HG03039 (cell line): ENCODE results near the gene CHST6.
"Not testable (repeated sequence)": the region's sequence is repeated elsewhere in the genome, so short reads cannot be mapped to it uniquely, and the experiment has no call there.

Experiments used
- ATAC-seq: cut with Tn5 transposase; IDR thresholded peaks from one replicate; pipeline ENCODE4 v1.9.1; 2021; ENCODE audit warnings: mild to moderate bottlenecking, moderate library complexity; ENCODE audit not compliant: unreplicated experiment

The CHST6 gene

DNA sequence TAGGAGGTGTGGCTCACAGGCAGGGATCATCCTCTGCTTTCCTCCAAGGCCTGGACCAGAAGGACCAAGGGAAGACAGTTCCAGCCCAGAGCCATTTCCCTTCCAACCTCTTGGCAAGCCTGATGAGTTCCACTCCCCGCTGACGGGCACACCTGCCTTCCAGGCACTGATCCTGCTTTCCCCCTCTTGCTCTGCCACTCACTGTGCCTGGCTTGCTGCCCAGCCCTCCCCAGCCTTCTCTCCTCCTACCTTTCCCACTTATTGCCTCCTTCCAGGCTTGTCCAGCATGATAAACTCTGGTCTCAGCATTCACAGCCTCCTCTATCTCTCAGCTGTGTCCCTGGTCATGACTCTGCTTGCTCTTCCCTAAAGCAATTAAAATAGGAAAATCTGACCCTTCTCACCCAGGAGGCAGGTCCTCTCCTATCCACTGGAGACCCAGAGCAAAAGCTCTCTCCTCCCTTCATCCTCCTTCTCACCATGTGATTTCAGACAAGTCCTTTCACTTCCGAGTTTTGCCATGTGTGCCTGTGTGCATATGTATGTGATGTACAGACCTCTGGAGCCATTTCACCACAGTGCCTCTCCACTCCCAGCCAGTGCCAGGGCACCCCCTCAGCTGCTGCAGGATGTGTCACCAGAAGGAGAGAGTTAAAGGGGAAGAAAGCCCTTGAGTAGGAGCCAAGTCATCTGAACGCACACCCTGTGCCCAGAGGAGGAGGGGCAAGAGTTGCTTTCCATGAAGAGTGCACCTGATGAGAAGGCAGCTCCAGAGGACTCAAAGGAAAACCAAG is 17.4 kb downstream of the CHST6 start:
- ATAC-seq = no peak

DNA sequence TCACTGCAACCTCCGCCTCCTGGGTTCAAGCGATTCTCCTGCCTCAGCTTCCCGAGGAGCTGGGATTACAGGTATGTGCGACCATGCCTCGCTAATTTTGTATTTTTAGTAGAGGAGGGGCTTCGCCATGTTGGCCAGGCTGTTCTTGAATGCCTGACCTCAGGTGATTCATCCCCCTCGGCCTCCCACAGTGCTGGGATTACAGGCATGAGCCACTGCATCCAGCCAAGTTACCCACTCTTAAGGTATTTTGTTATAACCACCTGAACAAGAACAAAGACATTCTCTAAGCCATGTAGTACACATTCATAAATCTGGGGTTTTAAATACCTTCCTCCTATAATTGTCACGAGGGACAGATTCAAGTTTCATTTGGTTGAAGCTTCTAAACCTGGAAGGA is 18.4 kb downstream of the CHST6 start:
- no peak for ATAC-seq

DNA sequence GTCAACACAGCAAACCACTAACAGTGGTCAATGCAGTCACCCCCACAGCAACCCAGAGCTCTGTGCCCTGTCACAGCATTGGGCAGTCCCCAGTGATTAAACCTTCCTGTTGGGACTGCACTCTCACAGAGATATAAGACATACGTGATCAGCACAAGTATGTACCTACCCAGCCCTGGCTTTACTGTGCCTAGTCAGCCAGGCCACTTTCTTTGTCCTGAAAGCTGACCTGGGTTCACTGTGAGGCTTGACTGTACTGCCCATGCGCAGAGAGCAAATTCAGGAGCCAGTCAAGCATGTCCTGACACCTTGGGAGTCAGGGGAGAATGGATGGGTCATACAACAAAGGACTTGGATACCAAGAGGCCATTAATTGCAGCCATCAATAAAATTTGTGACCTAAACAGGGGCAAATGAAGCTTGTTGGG is 19.8 kb downstream of the CHST6 start:
- ATAC-seq = no peak

DNA sequence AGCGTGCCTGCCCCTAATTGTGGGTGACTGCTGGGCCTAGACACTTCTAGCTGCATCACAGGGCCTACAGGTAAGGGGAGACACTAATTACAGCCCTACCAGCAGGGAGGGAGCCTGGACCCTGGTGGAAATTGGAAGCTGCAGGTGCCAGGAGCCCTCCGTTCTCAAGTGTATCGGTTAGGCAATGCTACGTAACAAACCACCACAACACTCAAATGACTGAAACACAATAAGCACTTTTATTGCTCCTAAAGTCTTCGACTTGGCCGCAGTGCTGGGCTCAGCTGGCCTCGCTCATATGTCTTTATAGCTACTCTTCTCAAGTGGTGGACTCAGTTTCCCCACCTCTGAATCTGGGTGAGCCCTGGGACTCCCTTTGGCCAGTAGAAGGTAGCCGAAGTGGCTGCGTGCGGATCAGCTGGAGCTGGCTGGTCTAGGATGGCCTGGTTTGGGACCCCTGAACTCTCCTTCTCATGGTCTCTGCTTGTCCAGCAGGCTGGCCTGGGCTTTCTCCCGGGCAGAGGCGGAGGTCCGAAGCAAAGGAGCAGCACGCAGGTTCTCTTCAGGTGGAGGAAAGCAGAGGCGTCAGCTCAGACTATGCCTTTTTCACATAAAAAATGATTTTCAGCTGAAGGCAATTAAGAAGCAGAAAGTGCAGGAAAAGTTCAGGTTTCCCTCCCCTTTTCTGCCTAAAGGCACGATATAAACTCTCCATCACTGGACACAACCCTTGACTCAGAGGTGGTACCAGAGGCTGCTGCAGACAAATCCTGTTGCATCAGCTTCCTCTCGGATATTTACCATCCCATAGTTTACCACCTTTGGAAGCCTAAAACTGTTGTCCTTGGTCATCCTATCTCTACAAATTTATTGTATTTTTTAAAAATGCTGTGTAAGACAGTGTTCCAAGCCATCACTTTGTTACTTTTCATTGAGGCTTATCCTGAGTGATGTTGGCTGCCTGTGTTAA is 22.0 kb downstream of the CHST6 start:
- ATAC-seq = no peak

DNA sequence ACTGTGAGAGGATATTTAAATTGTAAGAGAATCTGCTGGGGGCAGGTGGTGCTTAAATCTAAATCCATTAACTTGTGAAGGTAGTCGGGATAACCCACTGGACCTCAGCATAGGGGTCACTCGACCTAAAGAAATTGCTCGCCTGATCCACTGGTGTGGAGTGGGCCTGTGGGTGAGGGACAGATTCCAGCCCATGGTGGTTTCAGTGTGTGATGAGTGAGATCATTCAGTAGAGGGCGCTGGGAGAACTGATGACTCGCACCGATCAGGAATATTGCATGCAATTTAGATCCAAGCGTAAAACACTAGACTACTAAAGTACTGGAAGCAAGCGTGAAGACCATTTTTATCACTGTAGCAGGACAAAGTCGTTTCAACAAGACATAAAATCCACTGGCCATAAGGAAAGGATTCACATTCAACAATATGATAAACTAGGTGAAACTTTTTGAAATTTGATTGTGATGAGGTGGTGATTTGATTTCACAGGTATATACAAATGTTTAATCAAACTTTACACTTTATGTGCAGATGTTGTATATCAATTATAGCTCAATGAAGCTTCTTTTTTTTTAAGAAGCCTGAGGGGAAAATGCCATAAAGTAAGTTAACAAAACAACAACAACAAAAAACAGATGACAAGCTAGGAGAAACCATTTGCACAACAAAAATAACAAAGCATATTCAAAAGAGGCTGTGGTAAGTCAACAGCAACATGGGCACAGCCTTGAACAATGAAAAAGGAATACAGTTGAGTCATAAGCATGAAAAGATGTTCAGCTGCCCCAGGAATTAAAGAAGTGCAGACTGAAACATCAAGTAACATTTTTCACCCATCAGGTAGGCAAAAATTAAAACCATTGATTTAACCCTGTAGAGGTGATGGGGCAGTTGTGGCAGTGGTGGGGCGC is 23.3 kb downstream of the CHST6 start:
- ATAC-seq = peak; percentile 60

DNA sequence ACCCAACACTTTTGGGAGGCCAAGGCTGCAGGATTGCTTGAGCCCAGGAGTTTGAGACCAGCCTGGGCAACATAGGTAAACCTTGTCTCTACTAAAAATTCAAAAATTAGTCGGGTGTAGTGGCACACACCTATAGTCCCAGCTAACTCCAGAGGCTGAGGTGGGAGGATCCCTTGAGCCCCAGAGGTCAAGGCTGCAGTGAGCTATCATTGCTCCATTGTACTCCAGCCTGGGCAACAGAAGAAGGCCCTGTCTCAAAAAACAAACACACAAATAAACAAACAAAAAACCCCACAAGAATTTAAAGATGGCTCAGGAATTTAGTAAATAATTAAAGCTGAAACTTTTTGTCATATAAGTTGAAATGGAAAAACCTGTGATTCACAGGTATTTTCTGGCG is 28.5 kb downstream of the CHST6 start:
- no peak for ATAC-seq

DNA sequence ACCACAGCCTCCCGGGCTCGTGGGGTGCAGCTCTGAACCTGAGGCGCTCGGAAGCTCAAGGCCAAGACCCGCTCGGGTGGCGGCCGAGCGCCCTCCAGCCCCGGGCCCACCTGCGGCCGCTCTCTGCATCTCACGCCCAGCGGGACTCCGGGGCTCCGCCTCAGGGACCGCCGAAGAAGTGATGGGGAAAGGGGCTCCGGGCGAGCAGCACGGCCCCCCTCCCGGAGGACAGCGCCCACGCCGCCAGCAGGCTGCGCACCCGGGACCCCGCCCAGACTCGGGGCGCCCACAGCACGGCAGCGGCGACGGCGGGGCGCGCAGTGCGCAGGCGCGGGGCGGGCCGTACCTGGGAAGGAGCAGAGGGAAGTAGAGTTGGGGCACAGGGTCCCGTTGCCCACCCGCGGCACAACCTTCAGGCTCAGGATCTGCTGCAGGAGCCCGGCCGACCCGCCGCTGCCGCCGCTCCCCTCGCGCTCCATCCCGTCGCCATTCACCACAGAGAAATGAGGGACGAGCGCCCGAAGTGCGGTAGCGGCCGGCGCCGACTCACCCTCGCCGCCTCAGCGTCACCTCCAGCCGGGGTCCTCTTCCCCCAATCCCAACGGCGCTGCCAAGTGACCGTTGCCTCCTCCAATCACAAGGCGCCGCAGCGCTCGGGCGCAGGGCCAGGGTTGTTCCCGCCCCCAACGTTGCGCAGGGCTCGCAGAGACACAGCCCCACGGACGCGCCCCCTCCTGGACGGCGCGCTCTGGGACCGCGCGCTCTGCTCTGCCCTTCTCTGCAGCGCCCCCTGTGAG is 30.9 kb downstream of the CHST6 start, which contains the start of gene TMEM170A:
Gene TMEM170A (minus strand): TSS at position 568 of the 797 bp plus-strand sequence. CDS start 89 bp downstream, at position 479.
- peak; percentile 93 for ATAC-seq

DNA sequence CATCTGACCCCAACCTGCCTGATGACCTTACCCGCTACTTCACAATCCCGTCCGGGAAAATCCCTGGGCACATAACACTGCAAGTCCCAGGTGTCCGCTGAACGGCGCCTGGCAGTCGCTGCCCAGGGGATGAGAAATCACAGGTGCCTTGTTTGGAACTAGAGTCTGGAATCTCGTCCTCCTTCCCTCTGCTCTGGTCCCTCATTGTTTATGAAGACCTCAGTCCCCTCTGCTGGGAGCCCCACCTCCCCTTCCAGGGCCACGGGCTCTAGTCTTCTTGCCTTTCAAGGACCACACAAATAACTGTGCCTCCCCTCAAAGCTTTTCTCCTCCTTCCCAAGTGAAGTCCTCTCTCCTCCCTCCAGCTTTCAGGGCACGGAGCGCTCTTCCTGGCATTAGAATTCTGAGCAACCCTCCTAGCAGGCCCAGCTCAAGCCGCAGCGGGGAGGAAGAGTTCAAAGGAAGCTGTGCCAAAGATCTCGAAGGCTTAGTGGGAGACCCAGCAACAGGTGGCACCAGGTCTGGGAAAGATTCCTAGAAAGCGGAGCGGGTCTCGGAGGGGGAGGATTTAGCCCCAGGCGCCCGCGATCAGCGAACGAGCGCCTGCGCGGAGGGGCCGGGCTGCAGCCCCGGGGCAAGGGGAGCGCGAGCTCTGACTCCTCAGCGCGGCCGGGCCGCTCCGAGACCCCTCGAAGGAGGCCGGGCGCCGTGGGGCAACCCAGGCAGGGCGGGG is 31.7 kb downstream of the CHST6 start:
- ATAC-seq = peak; percentile 4

DNA sequence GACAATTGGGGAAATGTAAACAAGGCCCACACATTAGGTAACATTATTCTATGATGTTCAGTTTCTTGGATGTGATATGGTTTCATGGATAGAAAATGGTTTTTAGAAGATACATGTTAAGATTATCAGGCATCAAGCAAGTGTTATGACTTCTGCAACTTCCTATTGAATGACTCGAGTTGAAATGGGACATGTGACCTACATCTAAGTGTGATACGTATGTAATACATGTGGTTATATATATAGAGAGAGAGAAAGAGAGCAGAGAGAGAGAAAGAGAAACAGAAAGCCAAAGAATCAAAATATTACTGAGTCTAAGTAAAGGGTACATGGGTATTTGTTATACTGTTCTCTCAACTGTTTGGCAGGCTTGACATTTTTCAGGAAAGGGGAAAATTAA is 32.4 kb downstream of the CHST6 start:
- ATAC-seq = no peak

DNA sequence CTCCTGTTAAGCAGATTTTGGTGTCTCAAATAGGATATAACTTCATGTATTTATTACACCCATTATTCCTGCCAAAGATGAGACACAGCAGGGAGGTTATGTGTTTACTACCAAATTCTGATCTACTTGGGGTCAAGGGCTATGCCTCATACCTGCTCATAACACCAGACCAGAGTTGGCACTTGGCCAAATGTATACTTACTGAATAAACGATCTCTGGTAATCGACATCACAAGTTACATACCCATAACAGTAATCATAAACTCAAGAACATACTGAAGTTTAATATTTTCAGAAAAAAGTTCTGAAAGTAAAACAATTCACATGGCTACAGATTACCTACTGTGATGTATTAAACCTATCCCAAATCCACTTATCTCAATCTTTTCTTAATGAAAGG is 33.7 kb downstream of the CHST6 start:
- ATAC-seq = no peak

DNA sequence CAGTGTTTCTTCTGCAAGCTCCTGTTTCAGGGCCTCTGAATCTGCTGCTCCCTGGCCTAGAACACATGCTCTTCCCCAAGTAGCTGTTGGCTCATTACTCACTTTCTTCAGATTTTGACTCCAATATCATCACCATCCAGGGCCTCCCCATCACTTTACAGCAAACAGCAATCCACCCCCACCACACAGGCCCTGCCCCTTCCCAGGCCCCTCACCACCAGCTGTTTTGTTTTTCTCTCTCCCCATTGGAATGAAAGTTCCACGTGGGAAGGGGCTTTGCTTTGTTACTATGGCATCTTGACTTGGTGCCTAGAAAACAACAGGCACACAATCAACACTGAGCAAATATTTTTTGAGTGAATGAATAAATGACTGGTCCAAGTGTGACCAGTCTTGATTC is 34.8 kb downstream of the CHST6 start:
- ATAC-seq = no peak

DNA sequence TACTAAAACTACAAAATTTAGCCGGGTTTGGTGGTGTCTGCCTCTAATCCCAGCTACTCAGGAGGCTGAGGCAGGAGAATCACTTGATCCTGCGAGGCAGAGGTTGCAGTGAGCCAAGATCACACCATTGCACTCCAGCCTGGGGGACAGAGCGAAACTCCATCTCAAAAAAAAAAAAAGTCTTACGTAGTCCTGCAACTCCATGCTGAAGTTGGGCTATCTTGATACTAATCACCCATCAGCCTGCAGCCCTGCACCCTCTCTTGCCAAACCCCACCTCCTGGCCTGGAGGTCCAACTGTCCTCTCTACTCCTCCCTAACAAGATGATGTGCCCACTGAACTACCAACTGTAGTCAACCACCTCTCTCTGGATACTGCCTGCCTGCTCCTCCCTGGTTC is 35.5 kb downstream of the CHST6 start:
- no peak for ATAC-seq

DNA sequence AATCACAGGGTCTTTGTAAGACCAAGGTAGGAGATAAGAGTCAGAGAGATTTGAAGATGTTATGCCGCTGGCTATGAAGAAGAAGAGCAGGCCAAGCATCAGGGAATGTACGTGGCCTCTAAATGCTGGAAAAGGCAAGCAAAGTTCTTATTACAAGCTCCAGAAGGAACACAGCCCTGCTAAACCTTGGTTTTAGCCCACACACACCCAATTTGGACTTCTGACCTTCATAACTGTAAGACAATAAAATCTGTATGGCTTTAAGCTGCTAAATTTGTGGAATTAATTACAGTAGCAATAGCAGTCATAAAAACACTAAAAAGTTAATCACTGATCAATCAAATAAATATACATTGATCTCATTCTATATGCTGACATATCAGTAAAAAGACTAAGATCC is 36.8 kb downstream of the CHST6 start:
- ATAC-seq = no peak

DNA sequence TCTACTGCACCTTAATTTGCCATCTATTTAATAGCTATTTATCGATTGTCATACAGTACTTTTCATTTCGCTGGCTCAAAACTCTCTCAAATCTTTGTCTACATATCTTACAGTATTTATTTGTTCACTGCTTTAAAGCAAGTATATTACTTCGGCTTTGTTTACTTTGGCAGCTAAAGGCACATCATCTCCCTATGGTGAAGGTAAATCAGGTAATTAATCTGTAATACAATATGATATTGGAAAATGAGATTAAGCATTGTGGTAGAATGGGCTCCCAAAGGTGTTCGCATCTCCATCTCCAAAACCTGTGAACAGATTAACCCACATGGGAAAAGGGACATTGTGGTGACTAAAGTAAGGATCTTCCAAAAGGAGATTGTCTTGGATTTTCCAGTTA is 37.2 kb downstream of the CHST6 start:
- ATAC-seq = no peak

DNA sequence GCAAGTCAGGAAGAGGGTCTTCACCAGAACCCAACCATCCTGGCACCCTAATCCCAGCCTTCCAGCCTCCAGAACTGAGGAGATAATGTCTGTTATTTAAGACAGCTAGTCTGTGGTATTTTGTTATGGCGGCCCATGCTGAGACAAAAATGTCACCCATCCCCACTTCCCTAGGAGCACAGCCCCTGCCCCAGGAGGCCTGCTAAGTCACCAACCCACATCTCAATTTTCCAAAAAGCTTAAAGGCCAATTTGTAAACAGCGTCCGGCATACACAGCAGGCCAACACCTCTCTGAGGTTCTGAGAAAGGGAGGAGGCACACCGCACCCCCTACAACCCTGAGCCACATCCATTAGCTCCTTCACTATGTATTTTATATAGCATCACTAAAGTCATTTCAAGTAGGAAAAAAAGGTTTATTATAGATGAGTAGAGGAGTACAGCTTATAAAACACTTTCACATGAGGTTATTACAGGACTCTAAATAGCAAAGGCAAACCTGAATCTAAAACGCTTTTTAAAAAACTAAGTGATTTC is 37.7 kb downstream of the CHST6 start:
- no peak for ATAC-seq

DNA sequence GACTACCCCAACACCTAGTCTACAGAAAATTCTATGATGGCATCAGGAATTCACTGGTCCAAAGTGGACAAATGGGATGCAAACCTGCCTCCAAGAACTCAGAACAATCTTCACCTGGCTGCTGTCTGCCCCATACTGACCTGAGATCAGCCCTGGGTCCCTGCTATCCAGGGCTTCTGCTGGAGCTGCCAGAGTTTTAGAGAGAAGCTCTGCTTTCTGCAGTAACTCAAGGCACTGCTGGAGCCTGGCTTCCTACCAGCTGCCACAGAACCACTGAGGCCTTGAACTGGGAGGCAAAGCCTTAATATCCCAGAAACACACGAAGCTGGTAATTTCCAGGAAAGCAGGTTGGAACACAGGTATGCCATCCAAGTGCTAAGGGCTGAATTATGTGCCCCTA is 38.3 kb downstream of the CHST6 start:
- ATAC-seq = no peak

DNA sequence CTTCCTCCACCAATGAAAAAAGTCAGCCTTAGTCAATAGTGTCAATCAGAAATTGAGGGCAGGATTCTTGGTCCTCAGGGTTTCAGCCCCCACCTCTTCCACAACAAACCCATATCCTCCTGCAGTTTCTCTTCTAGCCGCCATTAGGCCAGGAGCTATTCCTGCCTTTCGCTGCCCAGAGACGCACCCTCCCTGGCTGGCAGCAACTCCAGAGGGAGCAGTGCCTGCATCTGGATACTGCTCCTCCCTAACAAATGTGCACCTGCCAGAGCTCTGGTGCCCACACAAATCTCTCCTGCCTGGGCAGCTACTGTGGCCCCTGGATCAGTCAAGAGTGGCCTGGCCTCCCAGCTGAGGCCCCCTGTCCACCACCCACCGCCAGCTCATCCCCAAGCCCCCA is 38.8 kb downstream of the CHST6 start:
- not testable (repeated sequence) for ATAC-seq

DNA sequence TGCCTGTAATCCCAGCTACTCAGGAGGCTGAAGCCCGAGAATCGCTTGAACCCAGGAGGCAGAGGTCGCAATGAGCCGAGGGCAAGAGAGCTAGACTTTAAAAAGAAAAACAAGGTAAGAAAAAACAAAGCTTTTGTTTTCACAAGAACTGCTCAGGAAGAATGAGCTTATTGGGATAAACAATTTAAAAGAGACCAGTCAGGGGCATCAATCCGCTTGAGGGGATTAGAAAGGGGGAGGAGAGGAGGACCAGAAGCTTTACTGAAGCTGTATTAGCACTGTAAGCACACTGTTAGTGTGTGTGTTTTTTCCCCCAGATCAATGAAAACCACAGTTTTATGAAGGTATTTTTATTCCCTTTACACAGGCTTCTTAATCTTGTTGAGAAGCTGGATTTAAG is 39.6 kb downstream of the CHST6 start:
- no peak for ATAC-seq
